ENCODE measurements around the gene EXOC6B.
A peak's percentile ranks its signal among the peaks of the same experiment; 100 is the strongest.
"Not testable (repeated sequence)": the region's sequence is repeated elsewhere in the genome, so short reads cannot be mapped to it uniquely, and the experiment has no call there.

The EXOC6B gene

DNA sequence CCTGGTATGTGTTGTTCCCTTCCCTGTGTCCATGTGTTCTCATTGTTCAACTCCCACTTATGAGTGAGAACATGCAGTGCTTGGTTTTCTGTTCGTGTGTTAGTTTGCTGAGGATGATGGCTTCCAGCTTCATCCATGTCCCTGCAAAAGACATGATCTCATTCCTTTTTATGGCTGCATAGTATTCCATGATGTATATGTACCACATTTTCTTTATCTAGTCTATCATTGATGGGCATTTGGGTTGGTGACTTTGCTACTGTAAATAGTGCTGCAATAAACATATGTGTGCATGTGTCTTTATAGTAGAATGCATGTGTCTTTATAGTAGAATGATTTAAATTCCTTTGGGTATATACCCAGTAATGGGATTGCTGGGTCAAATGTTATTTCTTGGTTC, 341.2 kb downstream of the EXOC6B start:
- peak; percentile 68 for TF ChIP-seq ZNF8 (CRISPR knock-in tag; IDR thresholded peaks at IDR 0.05)
- not testable (repeated sequence) for ATAC-seq

DNA sequence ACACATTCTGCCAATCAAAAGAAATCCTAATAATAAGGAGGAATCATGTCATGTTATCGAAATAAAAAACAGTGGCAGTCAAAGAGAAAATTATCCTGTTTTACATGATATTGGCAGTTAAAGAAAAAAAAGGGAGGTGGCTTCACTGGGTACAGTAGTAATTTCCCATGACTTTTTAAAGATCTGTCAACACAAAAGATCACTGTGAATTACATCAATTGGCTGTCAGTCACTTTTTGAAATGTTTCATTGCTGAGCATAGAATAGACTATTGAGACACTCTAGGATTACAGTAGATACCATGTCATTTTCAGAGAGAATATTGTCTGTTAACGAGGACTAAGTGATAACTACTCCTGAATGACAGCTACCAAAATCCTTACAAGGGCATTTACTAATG, 342.5 kb downstream of the EXOC6B start:
- no peak for ATAC-seq
- TF ChIP-seq ZC3H10 (CRISPR knock-in tag; IDR thresholded peaks at IDR 0.05): no peak

DNA sequence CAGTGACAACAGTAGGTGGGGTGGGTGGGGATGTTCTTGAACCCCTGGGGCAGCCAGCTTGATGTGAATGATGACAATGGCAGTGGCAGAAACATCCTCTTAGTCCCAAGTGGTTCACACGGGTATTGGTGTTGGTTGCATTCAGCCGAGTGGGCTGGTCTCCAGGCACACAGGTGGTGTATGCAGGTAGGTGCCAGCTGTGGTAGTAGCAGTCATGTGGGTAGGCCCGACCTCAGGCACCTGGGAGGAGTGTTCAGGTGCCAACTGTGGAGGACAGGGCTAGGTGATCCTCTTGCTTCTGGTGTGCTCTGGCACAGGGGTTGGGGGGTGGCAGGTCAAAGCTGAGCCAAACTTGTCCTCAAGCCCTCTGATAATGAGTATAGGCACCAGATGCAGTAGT, 350.6 kb downstream of the EXOC6B start:
- no peak for ATAC-seq
- TF ChIP-seq, protein P1, sequence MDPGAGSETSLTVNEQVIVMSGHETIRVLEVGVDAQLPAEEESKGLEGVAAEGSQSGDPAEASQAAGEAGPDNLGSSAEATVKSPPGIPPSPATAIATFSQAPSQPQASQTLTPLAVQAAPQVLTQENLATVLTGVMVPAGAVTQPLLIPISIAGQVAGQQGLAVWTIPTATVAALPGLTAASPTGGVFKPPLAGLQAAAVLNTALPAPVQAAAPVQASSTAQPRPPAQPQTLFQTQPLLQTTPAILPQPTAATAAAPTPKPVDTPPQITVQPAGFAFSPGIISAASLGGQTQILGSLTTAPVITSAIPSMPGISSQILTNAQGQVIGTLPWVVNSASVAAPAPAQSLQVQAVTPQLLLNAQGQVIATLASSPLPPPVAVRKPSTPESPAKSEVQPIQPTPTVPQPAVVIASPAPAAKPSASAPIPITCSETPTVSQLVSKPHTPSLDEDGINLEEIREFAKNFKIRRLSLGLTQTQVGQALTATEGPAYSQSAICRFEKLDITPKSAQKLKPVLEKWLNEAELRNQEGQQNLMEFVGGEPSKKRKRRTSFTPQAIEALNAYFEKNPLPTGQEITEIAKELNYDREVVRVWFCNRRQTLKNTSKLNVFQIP (CRISPR knock-in tag; IDR thresholded peaks at IDR 0.05; ENCODE audit: borderline replicate concordance, low read depth): no peak
- no peak for TF ChIP-seq BACH2 (CRISPR knock-in tag; IDR thresholded peaks at IDR 0.05; ENCODE audit: borderline replicate concordance)
- no peak for TF ChIP-seq TOX (CRISPR knock-in tag; IDR thresholded peaks at IDR 0.05; ENCODE audit: borderline replicate concordance)

DNA sequence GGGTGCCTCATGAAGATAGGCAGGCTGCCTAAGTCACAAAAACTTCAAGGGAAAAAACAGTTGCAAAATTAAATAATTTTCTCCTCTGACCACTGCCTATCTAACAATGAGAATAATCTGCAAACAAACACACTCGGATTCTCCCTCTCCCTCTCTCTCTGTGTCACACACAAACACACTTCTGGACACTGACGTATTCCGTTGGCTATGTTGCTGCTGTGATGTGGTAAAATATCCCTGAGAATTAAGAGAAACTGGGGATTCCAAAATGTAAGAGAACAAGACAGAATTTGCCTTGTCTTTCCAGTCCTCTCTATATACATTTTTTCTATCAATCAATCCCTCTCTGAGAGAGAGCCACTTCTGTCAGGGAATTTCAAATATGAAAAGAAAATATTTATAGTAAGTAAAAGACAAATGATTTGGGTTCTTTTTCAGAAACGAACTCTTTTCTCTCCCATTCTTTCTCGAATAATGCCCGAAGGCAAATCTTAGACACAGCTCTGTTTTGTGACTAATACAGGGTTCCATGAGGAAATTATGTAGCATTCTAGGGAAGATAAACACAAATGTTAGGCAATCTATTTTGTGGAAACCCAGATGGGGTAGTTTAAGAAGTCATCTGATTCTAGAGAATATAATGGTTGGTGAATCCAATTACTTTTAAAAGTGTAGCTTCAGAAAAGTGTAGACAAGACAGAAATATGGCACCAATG, 367.9 kb downstream of the EXOC6B start:
- ATAC-seq: no peak

More for the DNA sequence above, 367.9 kb downstream of the EXOC6B start:
- no peak for TF ChIP-seq TOX (CRISPR knock-in tag; IDR thresholded peaks at IDR 0.05; ENCODE audit: borderline replicate concordance)
- no peak for TF ChIP-seq PPARA (CRISPR knock-in tag; IDR thresholded peaks at IDR 0.05; ENCODE audit: borderline replicate concordance)
- no peak for TF ChIP-seq TCF4 (CRISPR knock-in tag; IDR thresholded peaks at IDR 0.05; ENCODE audit: borderline replicate concordance)
- no peak for TF ChIP-seq ZFP3 (CRISPR knock-in tag; IDR thresholded peaks at IDR 0.05)
- no peak for TF ChIP-seq GLIS3 (CRISPR knock-in tag; IDR thresholded peaks at IDR 0.05)
- TF ChIP-seq ZFP30 (CRISPR knock-in tag; IDR thresholded peaks at IDR 0.05): no peak
- TF ChIP-seq BACH2 (CRISPR knock-in tag; IDR thresholded peaks at IDR 0.05; ENCODE audit: borderline replicate concordance): no peak
- TF ChIP-seq, protein P1 (CRISPR knock-in tag; IDR thresholded peaks at IDR 0.05; ENCODE audit: borderline replicate concordance, low read depth): no peak
- TF ChIP-seq, protein P2, sequence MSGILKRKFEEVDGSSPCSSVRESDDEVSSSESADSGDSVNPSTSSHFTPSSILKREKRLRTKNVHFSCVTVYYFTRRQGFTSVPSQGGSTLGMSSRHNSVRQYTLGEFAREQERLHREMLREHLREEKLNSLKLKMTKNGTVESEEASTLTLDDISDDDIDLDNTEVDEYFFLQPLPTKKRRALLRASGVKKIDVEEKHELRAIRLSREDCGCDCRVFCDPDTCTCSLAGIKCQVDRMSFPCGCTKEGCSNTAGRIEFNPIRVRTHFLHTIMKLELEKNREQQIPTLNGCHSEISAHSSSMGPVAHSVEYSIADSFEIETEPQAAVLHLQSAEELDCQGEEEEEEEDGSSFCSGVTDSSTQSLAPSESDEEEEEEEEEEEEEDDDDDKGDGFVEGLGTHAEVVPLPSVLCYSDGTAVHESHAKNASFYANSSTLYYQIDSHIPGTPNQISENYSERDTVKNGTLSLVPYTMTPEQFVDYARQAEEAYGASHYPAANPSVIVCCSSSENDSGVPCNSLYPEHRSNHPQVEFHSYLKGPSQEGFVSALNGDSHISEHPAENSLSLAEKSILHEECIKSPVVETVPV (CRISPR knock-in tag; IDR thresholded peaks at IDR 0.05): no peak
- TF ChIP-seq ESRRG (CRISPR knock-in tag; IDR thresholded peaks at IDR 0.05): no peak
- no peak for TF ChIP-seq ZC3H10 (CRISPR knock-in tag; IDR thresholded peaks at IDR 0.05)
- TF ChIP-seq, protein P3, sequence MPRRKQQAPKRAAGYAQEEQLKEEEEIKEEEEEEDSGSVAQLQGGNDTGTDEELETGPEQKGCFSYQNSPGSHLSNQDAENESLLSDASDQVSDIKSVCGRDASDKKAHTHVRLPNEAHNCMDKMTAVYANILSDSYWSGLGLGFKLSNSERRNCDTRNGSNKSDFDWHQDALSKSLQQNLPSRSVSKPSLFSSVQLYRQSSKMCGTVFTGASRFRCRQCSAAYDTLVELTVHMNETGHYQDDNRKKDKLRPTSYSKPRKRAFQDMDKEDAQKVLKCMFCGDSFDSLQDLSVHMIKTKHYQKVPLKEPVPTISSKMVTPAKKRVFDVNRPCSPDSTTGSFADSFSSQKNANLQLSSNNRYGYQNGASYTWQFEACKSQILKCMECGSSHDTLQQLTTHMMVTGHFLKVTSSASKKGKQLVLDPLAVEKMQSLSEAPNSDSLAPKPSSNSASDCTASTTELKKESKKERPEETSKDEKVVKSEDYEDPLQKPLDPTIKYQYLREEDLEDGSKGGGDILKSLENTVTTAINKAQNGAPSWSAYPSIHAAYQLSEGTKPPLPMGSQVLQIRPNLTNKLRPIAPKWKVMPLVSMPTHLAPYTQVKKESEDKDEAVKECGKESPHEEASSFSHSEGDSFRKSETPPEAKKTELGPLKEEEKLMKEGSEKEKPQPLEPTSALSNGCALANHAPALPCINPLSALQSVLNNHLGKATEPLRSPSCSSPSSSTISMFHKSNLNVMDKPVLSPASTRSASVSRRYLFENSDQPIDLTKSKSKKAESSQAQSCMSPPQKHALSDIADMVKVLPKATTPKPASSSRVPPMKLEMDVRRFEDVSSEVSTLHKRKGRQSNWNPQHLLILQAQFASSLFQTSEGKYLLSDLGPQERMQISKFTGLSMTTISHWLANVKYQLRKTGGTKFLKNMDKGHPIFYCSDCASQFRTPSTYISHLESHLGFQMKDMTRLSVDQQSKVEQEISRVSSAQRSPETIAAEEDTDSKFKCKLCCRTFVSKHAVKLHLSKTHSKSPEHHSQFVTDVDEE (CRISPR knock-in tag; IDR thresholded peaks at IDR 0.05): no peak
- no peak for TF ChIP-seq RARB (CRISPR knock-in tag; IDR thresholded peaks at IDR 0.05)
- TF ChIP-seq, protein P4, sequence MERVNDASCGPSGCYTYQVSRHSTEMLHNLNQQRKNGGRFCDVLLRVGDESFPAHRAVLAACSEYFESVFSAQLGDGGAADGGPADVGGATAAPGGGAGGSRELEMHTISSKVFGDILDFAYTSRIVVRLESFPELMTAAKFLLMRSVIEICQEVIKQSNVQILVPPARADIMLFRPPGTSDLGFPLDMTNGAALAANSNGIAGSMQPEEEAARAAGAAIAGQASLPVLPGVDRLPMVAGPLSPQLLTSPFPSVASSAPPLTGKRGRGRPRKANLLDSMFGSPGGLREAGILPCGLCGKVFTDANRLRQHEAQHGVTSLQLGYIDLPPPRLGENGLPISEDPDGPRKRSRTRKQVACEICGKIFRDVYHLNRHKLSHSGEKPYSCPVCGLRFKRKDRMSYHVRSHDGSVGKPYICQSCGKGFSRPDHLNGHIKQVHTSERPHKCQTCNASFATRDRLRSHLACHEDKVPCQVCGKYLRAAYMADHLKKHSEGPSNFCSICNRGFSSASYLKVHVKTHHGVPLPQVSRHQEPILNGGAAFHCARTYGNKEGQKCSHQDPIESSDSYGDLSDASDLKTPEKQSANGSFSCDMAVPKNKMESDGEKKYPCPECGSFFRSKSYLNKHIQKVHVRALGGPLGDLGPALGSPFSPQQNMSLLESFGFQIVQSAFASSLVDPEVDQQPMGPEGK (CRISPR knock-in tag; IDR thresholded peaks at IDR 0.05; ENCODE audit: borderline replicate concordance): no peak
- TF ChIP-seq SNAI2 (CRISPR knock-in tag; IDR thresholded peaks at IDR 0.05): no peak
- no peak for TF ChIP-seq CSDC2 (CRISPR knock-in tag; IDR thresholded peaks at IDR 0.05)
- TF ChIP-seq ZNF8 (CRISPR knock-in tag; IDR thresholded peaks at IDR 0.05): no peak
- no peak for TF ChIP-seq ZNF565 (CRISPR knock-in tag; conservative IDR thresholded peaks at IDR 0.05; ENCODE audit: low read depth)

Measured in SK-N-SH treated with all-trans-retinoic acid at 6 μM for 48 hours (cell line).